Measurements from ENCODE around the gene CAPRIN2.

The CAPRIN2 gene

GRCh38 chr12:30763053-30763452 is 8.3 kb upstream of the CAPRIN2 start:
- no peak for DNase-seq

DNA sequence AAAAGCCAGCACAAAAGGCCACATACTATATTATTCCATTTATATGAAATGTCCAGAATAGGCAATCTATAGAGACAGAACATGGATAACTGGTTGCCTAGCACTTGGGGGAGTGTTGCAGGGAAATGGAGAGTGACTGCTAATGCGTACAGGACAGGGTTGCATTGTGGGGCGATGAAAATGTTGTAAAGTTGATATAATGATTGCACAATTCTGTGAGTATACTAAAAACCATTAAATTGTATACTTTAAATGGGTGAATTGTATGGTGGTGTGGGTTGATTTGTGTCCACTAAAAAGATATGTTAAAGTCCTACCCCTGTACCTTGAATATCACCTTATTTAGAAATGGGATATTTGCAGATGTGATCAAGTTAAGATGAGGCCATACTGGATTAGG is 7.0 kb upstream of the CAPRIN2 start:
- no peak for DNase-seq

- no peak for DNase-seq
These were observed 2.6 kb upstream of the CAPRIN2 start for GRCh38 chr12:30757316-30757715.

DNA sequence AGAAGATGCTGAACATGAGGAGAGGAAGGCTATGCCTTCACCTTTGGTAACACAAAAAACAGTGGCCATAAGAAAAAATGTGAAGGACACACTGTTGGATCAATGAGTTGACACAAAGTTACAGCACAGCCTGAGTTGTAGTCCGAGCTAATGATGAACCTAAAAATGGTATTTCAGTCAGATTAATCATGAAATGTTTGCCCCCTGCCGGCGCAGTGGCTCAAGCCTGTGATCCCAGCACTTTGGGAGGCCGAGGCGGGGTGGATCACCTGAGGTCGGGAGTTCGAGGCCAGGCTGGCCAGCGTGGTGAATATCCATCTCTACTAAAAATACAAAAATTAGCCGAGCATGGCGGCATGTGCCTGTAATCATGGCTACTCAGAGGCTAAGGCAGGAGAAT is 1.3 kb upstream of the CAPRIN2 start:
- DNase-seq, result no peak

- DNase-seq, result no peak
These were observed 628 bp upstream of the CAPRIN2 start for GRCh38 chr12:30755395-30755762.

- DNase-seq, result no peak
These were observed 385 bp downstream of the CAPRIN2 start for GRCh38 chr12:30754383-30754749.

DNA sequence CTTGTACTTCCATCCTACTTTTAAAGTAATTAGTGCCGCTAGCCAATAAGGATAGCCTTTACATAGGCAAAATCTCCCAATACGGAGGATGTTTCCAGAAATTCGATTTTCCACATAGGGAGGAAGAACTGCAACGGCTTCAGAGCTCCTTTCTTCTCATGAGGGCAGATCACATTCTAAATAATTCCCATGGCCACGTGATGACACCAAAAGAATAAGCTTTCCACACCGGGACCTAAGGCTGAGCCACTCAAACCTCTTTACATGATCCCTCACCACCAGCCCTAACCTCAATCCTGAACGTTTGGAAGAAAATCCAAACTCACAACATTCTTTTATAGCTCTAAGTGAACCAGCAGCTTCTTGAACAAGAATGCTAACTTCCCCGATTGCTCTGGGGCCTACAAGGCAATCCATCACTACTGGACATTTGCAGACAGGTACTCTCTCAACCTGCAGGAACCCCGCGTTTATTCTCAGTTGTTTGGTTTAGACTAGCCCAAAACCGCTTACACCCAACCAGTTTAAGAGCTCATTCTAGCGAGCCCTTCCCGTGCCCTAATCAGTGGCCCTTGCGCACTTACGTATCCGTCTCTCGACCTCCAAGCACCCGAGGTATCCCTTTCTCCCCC is 884 bp downstream of the CAPRIN2 start:
- no peak for DNase-seq

GRCh38 chr12:30753233-30753632 is 1.5 kb downstream of the CAPRIN2 start:
- DNase-seq, result no peak

- no peak for DNase-seq
These were observed 2.5 kb downstream of the CAPRIN2 start for GRCh38 chr12:30752255-30752654.

DNA sequence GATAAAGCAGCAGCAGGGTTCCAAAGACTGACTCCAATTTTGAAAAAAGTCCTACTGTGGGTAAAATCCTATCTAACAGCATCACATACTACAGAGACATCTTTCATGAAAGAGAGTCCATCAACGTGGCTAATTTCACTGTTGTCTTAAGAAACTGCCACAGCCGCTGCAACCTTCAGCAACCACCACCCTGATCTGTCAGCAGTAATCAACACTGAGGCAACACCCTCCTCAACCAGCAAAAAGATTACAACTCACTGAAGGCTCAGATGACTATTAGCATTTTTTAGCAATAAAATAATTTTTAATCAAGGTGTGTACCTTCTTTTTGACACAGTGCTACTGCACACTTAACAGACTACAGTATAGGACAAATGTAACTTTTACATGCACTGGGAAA is 6.6 kb downstream of the CAPRIN2 start:
- DNase-seq, result no peak

- DNase-seq, result no peak
These were observed 8.6 kb downstream of the CAPRIN2 start for GRCh38 chr12:30746190-30746589.

- DNase-seq, result no peak
These were observed 10.4 kb downstream of the CAPRIN2 start for GRCh38 chr12:30744321-30744720.

- no peak for DNase-seq
These were observed 14.5 kb downstream of the CAPRIN2 start for GRCh38 chr12:30740274-30740673.

DNA sequence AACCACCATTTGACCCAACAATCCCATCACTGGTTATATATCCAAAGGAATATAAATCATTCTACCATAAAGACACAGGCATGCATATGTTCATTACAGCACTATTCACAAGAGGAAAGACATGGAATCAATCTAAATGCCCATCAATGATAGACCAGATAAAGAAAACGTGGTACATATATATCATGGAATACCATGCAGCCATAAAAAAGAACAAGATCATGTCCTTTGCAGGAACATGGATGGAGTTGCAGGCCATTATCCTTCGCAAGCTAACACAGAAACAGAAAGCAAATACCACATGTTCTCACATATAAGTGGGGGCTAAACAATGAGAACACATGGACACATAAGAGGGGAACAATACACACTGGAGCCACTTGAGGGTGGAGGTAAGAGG is 15.7 kb downstream of the CAPRIN2 start:
- DNase-seq, result no peak

GRCh38 chr12:30732954-30733637 is 21.7 kb downstream of the CAPRIN2 start:
- no peak for DNase-seq

DNA sequence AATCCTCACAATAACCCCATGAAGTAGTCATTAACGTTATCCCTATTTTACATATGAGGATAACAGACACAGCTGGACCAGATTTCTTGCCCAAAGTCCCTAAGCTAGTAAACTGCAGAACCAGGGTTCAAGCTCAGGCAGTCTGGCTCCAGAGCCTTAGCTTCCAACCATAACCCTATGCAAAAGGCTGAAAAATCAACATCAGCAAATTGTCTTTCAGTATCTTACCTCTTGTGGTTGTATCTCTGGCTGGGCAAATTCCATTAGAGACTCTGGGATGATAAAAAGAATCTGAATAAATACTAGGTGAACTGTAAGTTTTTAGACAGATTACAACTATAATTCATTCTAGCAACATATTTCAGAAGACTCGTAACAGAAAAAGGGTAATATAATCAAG is 24.7 kb downstream of the CAPRIN2 start:
- no peak for DNase-seq

DNA sequence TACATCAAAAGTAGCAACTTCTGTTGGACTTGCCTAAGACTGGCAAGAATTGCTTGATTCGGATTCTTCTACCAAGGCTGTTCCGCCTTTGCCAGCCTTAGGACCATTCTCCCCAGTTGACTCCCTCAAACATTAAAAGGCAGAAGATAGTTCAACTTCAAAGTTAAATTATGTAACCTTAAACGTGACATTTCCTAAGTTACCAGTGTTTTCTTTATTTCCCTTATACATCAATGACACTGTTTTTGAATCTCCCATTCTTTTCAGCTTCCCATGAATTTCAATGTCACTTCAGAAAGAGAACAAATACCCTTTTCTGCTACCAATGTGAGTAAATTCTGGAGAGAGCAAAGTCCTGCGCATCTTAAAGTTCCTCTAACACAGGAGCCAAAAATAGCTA is 25.2 kb downstream of the CAPRIN2 start:
- DNase-seq, result no peak

- no peak for DNase-seq
These were observed 28.1 kb downstream of the CAPRIN2 start for GRCh38 chr12:30726647-30727046.

GRCh38 chr12:30725739-30726138 is 29.0 kb downstream of the CAPRIN2 start:
- no peak for DNase-seq

GRCh38 chr12:30719060-30719459 is 35.7 kb downstream of the CAPRIN2 start:
- no peak for DNase-seq

DNA sequence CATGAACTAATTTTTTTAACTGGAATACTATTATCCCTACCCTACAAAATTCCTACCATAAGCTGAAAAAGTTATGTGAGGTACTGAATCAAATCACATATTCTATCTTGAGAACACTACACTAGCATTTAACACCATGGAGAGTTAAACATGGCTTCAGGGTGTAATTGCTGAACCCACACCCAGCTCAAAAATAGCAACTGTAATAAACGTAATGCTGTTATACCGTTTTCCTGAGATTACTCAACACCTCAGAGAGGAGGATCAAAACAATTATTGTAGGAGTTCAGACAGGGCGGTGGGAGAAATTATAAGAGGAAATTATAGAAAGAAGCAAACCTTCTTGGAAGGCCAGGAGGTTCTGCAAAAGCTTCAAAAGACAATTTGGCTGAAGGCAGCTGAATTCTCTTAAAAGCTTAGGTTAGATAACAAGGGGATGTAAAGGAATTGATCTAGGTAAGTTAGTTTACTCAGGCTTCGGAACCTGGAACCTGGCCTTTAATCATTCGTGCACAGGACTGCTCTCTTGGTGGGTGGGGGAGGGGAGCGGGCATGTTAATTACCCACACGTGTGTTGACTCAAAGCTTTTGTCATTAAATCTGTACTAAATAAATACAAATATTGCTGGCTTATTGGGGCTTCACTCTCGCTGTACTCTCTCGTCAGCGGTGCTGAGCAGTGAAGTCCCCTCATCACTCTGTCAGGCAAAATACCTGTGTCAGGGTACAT is 47.0 kb downstream of the CAPRIN2 start:
- no peak for DNase-seq

- DNase-seq, result no peak
These were observed 48.3 kb downstream of the CAPRIN2 start for GRCh38 chr12:30706476-30706875.

DNA sequence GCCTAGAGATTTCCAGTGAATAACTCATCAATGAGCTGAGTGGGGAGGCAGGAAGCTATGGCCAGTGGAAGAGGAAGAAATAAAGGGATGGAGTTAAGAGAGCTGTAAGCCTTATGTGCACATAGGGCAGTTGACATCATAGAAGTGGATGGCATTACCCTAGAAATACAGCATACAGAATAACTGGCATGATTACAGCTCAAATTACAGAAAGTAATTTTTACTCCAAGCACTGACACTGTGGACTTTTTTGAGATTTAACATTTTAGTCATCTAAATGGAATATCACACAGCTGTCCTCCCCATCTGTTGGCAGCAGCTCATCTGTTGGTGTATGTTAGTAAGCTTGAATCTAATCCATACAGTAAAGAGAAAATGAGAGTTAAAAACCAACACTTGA is 53.7 kb downstream of the CAPRIN2 start:
- DNase-seq, result no peak

- DNase-seq, result no peak
These were observed 54.4 kb downstream of the CAPRIN2 start for GRCh38 chr12:30700216-30700900.
